DND-41 (cell line): ENCODE results near the gene ZNF521.

Experiments
- EZH2 ChIP-seq: IDR thresholded peaks from 3 replicates; pipeline ENCODE4 v1.6.1; 2012; ENCODE audit warnings: borderline replicate concordance, low read depth, mild to moderate bottlenecking, moderate library complexity, low read length, inconsistent platforms; ENCODE audit not compliant: severe bottlenecking
- TF ChIP-seq, protein P1 (sequence below): IDR thresholded peaks from 2 replicates; pipeline ENCODE4 v1.5.1; 2012; ENCODE audit warnings: borderline replicate concordance, low read length, moderate library complexity, mild to moderate bottlenecking; ENCODE audit not compliant: poor library complexity, severe bottlenecking; ENCODE audit errors: extremely low read depth

- TF ChIP-seq, protein P1, sequence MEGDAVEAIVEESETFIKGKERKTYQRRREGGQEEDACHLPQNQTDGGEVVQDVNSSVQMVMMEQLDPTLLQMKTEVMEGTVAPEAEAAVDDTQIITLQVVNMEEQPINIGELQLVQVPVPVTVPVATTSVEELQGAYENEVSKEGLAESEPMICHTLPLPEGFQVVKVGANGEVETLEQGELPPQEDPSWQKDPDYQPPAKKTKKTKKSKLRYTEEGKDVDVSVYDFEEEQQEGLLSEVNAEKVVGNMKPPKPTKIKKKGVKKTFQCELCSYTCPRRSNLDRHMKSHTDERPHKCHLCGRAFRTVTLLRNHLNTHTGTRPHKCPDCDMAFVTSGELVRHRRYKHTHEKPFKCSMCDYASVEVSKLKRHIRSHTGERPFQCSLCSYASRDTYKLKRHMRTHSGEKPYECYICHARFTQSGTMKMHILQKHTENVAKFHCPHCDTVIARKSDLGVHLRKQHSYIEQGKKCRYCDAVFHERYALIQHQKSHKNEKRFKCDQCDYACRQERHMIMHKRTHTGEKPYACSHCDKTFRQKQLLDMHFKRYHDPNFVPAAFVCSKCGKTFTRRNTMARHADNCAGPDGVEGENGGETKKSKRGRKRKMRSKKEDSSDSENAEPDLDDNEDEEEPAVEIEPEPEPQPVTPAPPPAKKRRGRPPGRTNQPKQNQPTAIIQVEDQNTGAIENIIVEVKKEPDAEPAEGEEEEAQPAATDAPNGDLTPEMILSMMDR: no peak
- no peak for TF ChIP-seq EZH2
Measured at GRCh38 chr18:25295624-25296138, 56.3 kb downstream of the ZNF521 start.
